K562 (cell line): Measurements from ENCODE around the gene GALNT15. TPM values are rescaled to one million over a fixed set of nuclear protein-coding genes. Genes with fewer than 3 reads are reported as not detected.

Source experiments
- BRD9 ChIP-seq: fragments of 450-650 bp; IDR thresholded peaks from 2 replicates; pipeline ENCODE4 v1.6.1; 2018; ENCODE audit warnings: low read depth; ENCODE audit not compliant: partially characterized antibody
- KLF16 ChIP-seq: IDR thresholded peaks from 2 replicates; pipeline ENCODE4 v1.6.1; 2016; ENCODE audit warnings: antibody characterized with exemption
- MLX ChIP-seq, 2 experiments: fragments of 450-650 bp in 1 of 2; sonication (generic) in 1 of 2; formaldehyde crosslinking; conservative IDR thresholded peaks; 2 replicates each; pipeline versions ENCODE4 v1.4.0 to v1.8.1; 2020 to 2022; ENCODE audit warnings: mild to moderate bottlenecking in 1 of 2, missing genetic modification reagents in 1 of 2
- NFIC ChIP-seq: fragments of 450-650 bp; IDR thresholded peaks from 2 replicates; pipeline ENCODE4 v1.6.1; 2017; ENCODE audit warnings: mild to moderate bottlenecking, inconsistent platforms
- PHB ChIP-seq: fragments of 250-450 bp; sonication (Bioruptor Pico); IDR thresholded peaks from 2 replicates; pipeline ENCODE4 v1.5.0; 2021
- REST ChIP-seq, 2 experiments: fragments of 450-650 bp; formaldehyde crosslinking in 1 of 2; IDR thresholded peaks; 2 replicates each; pipeline versions ENCODE4 v1.4.0 to v1.6.1; 2014 to 2020; ENCODE audit warnings: mild to moderate bottlenecking in 2 of 2, borderline replicate concordance in 1 of 2, low read depth in 1 of 2
- SNIP1 ChIP-seq: fragments of 450-650 bp; IDR thresholded peaks from 2 replicates; pipeline ENCODE4 v1.7.1; 2017; ENCODE audit warnings: low read depth, mild to moderate bottlenecking
- STAG1 ChIP-seq: sonication (generic); formaldehyde crosslinking; IDR thresholded peaks from 2 replicates; pipeline ENCODE4 v1.5.0; 2020; ENCODE audit warnings: missing genetic modification reagents, borderline replicate concordance
- SUPT5H ChIP-seq: fragments of 450-650 bp; IDR thresholded peaks from 2 replicates; pipeline ENCODE4 v1.6.1; 2016
- ZC3H8 ChIP-seq: fragments of 450-650 bp; IDR thresholded peaks from 2 replicates; pipeline ENCODE4 v1.6.1; 2017
- ZNF124 ChIP-seq: sonication (generic); formaldehyde crosslinking; IDR thresholded peaks from 2 replicates; pipeline ENCODE4 v1.8.1; 2022; ENCODE audit warnings: missing genetic modification reagents
- ZNF3 ChIP-seq: fragments of 250-450 bp; sonication (Bioruptor Pico); IDR thresholded peaks from 2 replicates; pipeline ENCODE4 v1.5.0; 2021; ENCODE audit warnings: mild to moderate bottlenecking, moderate library complexity
- ZNF584 ChIP-seq: fragments of 200-800 bp; sonication (Bioruptor generic); IDR thresholded peaks from 2 replicates; pipeline ENCODE4 v1.6.1; 2016; ENCODE audit warnings: low read depth, mild to moderate bottlenecking, missing genetic modification characterization, missing compliant biosample characterization
- ZNF717 ChIP-seq: fragments of 250-450 bp; sonication (Bioruptor Pico); IDR thresholded peaks from 2 replicates; pipeline ENCODE4 v1.5.0; 2021
- polyA plus RNA-seq, 8 experiments: library from polyadenylated mRNA; depleted of rRNA in 4 of 8; stranded (reverse) in 5 of 8; unstranded in 3 of 8; fragments of >200 nt; fragmentation: Nextera tagmentation in 2 of 8; fragmentation: Illumina TruSeq in 1 of 8; extraction: Ambion mirVana in 2 of 8; extraction: Trizol in 1 of 8; gene quantifications; 2 replicates each; pipeline versions ENCODE4 v1.2.1 to v1.2.3, GENCODE V29; 2011 to 2014; ENCODE audit warnings: inconsistent platforms in 1 of 8, missing spikeins in 1 of 8
- total RNA-seq, 7 experiments: library from RNA; depleted of rRNA in 6 of 7; stranded (reverse); fragments of >200 nt in 6 of 7; fragmentation: Illumina TruSeq in 2 of 7; extraction: Trizol in 2 of 7; gene quantifications; 2 replicates each; pipeline versions ENCODE4 v1.2.1 to v1.2.3, GENCODE V29; 2011 to 2021; ENCODE audit warnings: low replicate concordance in 1 of 7

The GALNT15 gene
- total and polyA plus RNA-seq, 9 of the 15 experiments (the other 6 are each of a cell fraction or from before 2014, with no cell fraction given) = not detected

GRCh38 chr3:16264708-16265454, 90.4 kb downstream of the GALNT15 start, which contains the start of the genes DPH3 and OXNAD1 (continued):
- no peak for TF ChIP-seq STAG1
- TF ChIP-seq SUPT5H = peak; percentile 94
- TF ChIP-seq KLF16 = no peak
- 0 out of 4 replicates have a peak, but pooled peaks of 1 of the 2 experiments have one; percentile 27 for TF ChIP-seq MLX (CRISPR knock-in tag; conservative IDR thresholded peaks at IDR 0.05)
- TF ChIP-seq ZNF3 (CRISPR knock-in tag) = no peak
- TF ChIP-seq ZNF717 (CRISPR knock-in tag) = no peak
- no peak for TF ChIP-seq BRD9
- TF ChIP-seq ZC3H8 = no peak
- no peak for TF ChIP-seq SNIP1
- TF ChIP-seq ZNF124 (CRISPR knock-in tag) = no peak
- TF ChIP-seq ZNF584 (CRISPR knock-in tag) = no peak
- no peak for TF ChIP-seq REST (IDR thresholded peaks at IDR 0.05; ENCODE audit: borderline replicate concordance)
- TF ChIP-seq REST (CRISPR knock-in tag; IDR thresholded peaks at IDR 0.05; ENCODE audit: low read depth) = no peak; the same call in 1 of the 2 replicates
- TF ChIP-seq NFIC = 0 out of 2 replicates have a peak, but pooled peaks have one; percentile 4
- TF ChIP-seq PHB (CRISPR knock-in tag) = no peak
